CD4-positive, alpha-beta T cell (primary cell): Measurements from ENCODE around the gene ZSCAN18. TPM values are rescaled to one million over a fixed set of nuclear protein-coding genes. Genes with fewer than 3 reads are reported as not detected.

ENCODE experiments used
- ATAC-seq: fragments of 200-7000 bp; cut with Tn5 transposase; one replicate; pipeline ENCODE4 v1.10.0; 2022; ENCODE audit warnings: mild to moderate bottlenecking; ENCODE audit not compliant: poor library complexity
- CTCF ChIA-PET: fragments of 350-600 bp; sonication (Branson Sonifier 250); formaldehyde crosslinking; loops from one replicate; lab custom pipeline; 2021; ENCODE audit warnings: antibody characterized with exemption, inconsistent platforms; lab: Charles Lee
- POLR2A ChIA-PET: fragments of 350-600 bp; sonication (Branson Sonifier 250); formaldehyde crosslinking; loops from one replicate; lab custom pipeline; 2021; ENCODE audit warnings: antibody characterized with exemption, inconsistent platforms; lab: Charles Lee
- DNase-seq, 14 experiments: peaks; one replicate each; pipeline ENCODE4 v3.0.0-alpha.2; 2013 to 2020; ENCODE audit warnings: mixed read lengths in 2 of 14
- H3K27ac ChIP-seq, 2 donors: one replicate each; pipeline versions ENCODE4 v1.5.1 to v1.7.0; 2013; ENCODE audit warnings: low read length in 2 of 2, low read depth in 1 of 2, mild to moderate bottlenecking in 1 of 2
- H3K27me3 ChIP-seq, 2 experiments: 1 replicate in 1 of 2; 2 replicates in 1 of 2; pipeline versions ENCODE4 v1.6.1 to v1.7.0; 2013; ENCODE audit warnings: low read length in 2 of 2, control low read depth in 1 of 2, mild to moderate bottlenecking in 1 of 2, moderate library complexity in 1 of 2; ENCODE audit not compliant: insufficient read depth in 2 of 2, control insufficient read depth in 1 of 2
- H3K36me3 ChIP-seq: one replicate; pipeline ENCODE4 v1.6.1; 2013; ENCODE audit warnings: low read length, control low read depth; ENCODE audit not compliant: insufficient read depth
- H3K4me1 ChIP-seq: one replicate; pipeline ENCODE4 v1.6.1; 2013; ENCODE audit warnings: low read length, control low read depth; ENCODE audit not compliant: insufficient read depth
- H3K4me3 ChIP-seq: one replicate; pipeline ENCODE4 v1.5.1; 2013; ENCODE audit warnings: mild to moderate bottlenecking, low read length, moderate library complexity
- H3K9me3 ChIP-seq, 2 experiments: 1 replicate in 1 of 2; 2 replicates in 1 of 2; pipeline versions ENCODE4 v1.6.1 to v1.7.0; 2013; ENCODE audit warnings: low read length in 2 of 2, mild to moderate bottlenecking in 2 of 2, control low read depth in 1 of 2, moderate library complexity in 1 of 2; ENCODE audit not compliant: control insufficient read depth in 1 of 2, insufficient read depth in 1 of 2
- H3K27ac Mint-ChIP-seq: one replicate; pipeline ENCODE4 v1.8.0; 2020; ENCODE audit warnings: mixed read lengths
- H3K27me3 Mint-ChIP-seq: one replicate; pipeline ENCODE4 v1.8.0; 2021; ENCODE audit warnings: mixed read lengths
- H3K36me3 Mint-ChIP-seq: one replicate; pipeline ENCODE4 v1.8.0; 2021; ENCODE audit warnings: low read depth, mixed read lengths
- H3K4me1 Mint-ChIP-seq: one replicate; pipeline ENCODE4 v1.8.0; 2021; ENCODE audit warnings: low read depth, mixed read lengths
- H3K4me3 Mint-ChIP-seq: one replicate; pipeline ENCODE4 v1.8.0; 2020; ENCODE audit warnings: mild to moderate bottlenecking, mixed read lengths
- H3K9me3 Mint-ChIP-seq: one replicate; pipeline ENCODE4 v1.8.0; 2020; ENCODE audit warnings: mixed read lengths
- intact Hi-C, 2 experiments: fragments of 100-400 bp; cut with DNase I in 1 of 2; cut with micrococcal nuclease in 1 of 2; formaldehyde crosslinking; loops; one replicate each; pipeline versions ENCODE4 v1.15.1 to v1.9.0; 2023 to 2025; cut with DNase I, micrococcal nuclease
- total RNA-seq, 174 experiments: library from RNA in 2 of 174; stranded (reverse) in 2 of 174; gene quantifications; one replicate each; pipeline ENCODE4 v1.2.3 and lab custom pipeline; 2021 to 2026
- TF ChIP-seq, protein P1 (sequence below): fragments of 200-600 bp; IDR thresholded peaks from one replicate; pipeline ENCODE4 v1.8.0; 2022; ENCODE audit warnings: antibody characterized with exemption, mild to moderate bottlenecking

The ZSCAN18 gene
- total RNA-seq, 2 experiments from 2014 or later, result 57.1 to 58.8 TPM

DNA sequence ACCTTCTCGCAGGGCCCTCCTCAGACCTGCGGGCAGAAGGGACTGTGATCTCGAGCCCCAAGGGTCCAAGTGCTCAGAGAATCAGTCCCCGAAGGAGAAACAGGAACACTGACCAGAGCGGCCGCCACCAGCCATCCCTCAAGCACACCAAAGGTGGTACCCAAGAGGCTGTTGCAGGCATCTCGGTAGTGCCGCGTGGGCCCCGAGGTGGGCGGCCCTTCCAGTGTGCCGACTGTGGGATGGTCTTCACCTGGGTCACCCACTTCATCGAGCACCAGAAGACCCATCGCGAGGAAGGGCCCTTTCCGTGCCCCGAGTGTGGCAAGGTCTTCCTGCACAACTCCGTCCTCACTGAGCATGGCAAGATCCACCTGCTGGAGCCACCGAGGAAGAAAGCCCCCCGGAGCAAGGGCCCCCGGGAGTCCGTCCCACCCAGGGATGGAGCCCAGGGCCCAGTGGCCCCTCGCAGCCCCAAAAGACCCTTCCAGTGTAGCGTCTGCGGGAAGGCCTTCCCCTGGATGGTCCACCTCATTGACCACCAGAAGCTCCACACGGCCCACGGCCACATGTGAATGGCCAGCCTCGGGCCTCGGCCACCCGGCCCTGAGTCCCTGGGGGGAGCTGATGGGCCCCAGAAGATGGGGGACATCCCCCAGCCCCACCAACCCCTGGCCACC, 44.4 kb downstream of the ZSCAN18 start:
- peaks cover 1% of the 10 kb centered on the region for H3K4me1 Mint-ChIP-seq
- H3K4me3 Mint-ChIP-seq, result no peak overlapping the region
- H3K27me3 ChIP-seq, result peaks cover 0 to 19% of the 10 kb centered on the region in 2 experiments
- peaks cover 72 to 94% of the 10 kb centered on the region in 2 experiments for H3K9me3 ChIP-seq
- CTCF ChIA-PET, result no interaction called here
- DNase-seq (no peak), ATAC-seq (no peak)
- intact Hi-C loops, result no loop called here
- no peak overlapping the region for H3K27ac Mint-ChIP-seq
- POLR2A ChIA-PET, result no interaction called here
- H3K36me3 Mint-ChIP-seq, result peaks cover 39% of the 10 kb centered on the region
- H3K4me3 ChIP-seq, result no peak overlapping the region
- peaks cover under 1% of the 10 kb centered on the region for H3K4me1 ChIP-seq
- H3K27me3 Mint-ChIP-seq, result peaks cover 22% of the 10 kb centered on the region
- peaks cover 15% of the 10 kb centered on the region for H3K9me3 Mint-ChIP-seq
- TF ChIP-seq, protein P1, sequence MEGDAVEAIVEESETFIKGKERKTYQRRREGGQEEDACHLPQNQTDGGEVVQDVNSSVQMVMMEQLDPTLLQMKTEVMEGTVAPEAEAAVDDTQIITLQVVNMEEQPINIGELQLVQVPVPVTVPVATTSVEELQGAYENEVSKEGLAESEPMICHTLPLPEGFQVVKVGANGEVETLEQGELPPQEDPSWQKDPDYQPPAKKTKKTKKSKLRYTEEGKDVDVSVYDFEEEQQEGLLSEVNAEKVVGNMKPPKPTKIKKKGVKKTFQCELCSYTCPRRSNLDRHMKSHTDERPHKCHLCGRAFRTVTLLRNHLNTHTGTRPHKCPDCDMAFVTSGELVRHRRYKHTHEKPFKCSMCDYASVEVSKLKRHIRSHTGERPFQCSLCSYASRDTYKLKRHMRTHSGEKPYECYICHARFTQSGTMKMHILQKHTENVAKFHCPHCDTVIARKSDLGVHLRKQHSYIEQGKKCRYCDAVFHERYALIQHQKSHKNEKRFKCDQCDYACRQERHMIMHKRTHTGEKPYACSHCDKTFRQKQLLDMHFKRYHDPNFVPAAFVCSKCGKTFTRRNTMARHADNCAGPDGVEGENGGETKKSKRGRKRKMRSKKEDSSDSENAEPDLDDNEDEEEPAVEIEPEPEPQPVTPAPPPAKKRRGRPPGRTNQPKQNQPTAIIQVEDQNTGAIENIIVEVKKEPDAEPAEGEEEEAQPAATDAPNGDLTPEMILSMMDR, result no peak
- H3K27ac ChIP-seq, result no peak overlapping the region
- no peaks in the 10 kb centered on the region for H3K36me3 ChIP-seq

DNA sequence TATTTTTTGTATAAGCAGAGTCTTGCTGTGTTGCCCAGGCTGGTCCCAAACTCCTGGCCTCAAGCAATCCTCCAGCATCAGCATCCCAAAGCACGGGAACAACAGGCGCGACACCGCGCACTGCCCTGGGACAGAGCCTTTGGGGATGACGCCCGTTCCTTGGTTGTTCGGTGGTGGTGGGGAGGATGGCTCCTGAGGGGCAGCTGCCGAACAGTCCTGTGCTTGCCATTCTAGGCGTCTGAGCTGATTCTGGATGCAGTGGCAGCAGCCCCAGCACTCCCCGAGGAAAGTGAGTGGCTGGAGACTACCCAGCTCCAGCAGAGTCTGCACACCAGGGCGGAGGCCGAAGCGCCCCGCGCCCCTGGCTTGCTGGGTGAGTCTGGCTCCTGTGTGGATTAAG, 45.8 kb downstream of the ZSCAN18 start:
- H3K27ac Mint-ChIP-seq, result no peak overlapping the region
- CTCF ChIA-PET, result no interaction called here
- ATAC-seq, result no peak
- Histone ChIP-seq H3K4me3 (no peak overlapping the region), H3K27ac (no peak overlapping the region), H3K4me1 (no peaks in the 10 kb centered on the region), H3K36me3 (no peaks in the 10 kb centered on the region), H3K9me3 (peaks cover 60 to 95% of the 10 kb centered on the region in 2 experiments), H3K27me3 (peaks cover 0 to 8% of the 10 kb centered on the region in 2 experiments)
- H3K4me3 Mint-ChIP-seq, result no peak overlapping the region
- intact Hi-C loops, result no loop called here
- DNase-seq, result no peak
- peaks cover 39% of the 10 kb centered on the region for H3K36me3 Mint-ChIP-seq
- peaks cover 18% of the 10 kb centered on the region for H3K27me3 Mint-ChIP-seq
- H3K4me1 Mint-ChIP-seq, result no peaks in the 10 kb centered on the region
- POLR2A ChIA-PET, result no interaction called here
- H3K9me3 Mint-ChIP-seq, result peaks cover 17% of the 10 kb centered on the region
- TF ChIP-seq, protein P1, result no peak

DNA sequence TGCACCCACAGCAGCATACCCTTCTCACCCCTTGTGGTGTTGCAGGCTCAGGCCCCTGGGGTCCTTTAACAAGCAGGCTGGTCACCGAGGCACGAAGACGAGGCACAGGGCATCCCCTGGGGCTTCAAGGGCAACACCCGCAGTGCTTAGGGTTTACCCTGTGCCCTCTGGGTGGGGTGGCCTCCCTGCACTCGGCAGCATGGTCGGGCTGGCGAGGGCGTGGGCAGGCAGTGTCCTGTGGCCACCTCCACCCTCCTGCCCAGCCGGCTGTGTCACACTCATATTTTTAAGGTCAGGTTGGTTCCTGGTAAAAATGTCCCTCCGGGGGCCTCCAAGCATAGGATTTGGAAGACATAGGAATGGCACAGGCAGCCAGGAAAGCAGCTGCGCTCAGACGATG, 50.4 kb downstream of the ZSCAN18 start:
- intact Hi-C loops, result no loop called here
- Histone ChIP-seq H3K27me3 (no peaks in the 10 kb centered on the region), H3K36me3 (no peaks in the 10 kb centered on the region), H3K4me3 (no peak overlapping the region), H3K27ac (no peak overlapping the region), H3K9me3 (peaks cover 64 to 95% of the 10 kb centered on the region in 2 experiments), H3K4me1 (no peaks in the 10 kb centered on the region)
- DNase-seq (no peak), ATAC-seq (no peak)
- peaks cover 24% of the 10 kb centered on the region for H3K9me3 Mint-ChIP-seq
- TF ChIP-seq, protein P1, result no peak
- no peak overlapping the region for H3K27ac Mint-ChIP-seq
- no peaks in the 10 kb centered on the region for H3K27me3 Mint-ChIP-seq
- no peaks in the 10 kb centered on the region for H3K4me1 Mint-ChIP-seq
- CTCF ChIA-PET, result no interaction called here
- H3K4me3 Mint-ChIP-seq, result no peak overlapping the region
- POLR2A ChIA-PET, result no interaction called here
- peaks cover 27% of the 10 kb centered on the region for H3K36me3 Mint-ChIP-seq
